Neural cell (in vitro differentiated cells): ENCODE data around the gene ASTN1. TPM values are rescaled to one million over a fixed set of nuclear protein-coding genes. Genes with fewer than 3 reads are reported as not detected.

ENCODE experiments used
- H2AFZ ChIP-seq: fragments of 200-600, 300-800 bp; sonication (generic), shearing (Covaris generic); 2 replicates; pipeline ENCODE4 v1.6.0; 2014; ENCODE audit warnings: low read depth, mild to moderate bottlenecking, antibody characterized with exemption, low read length, moderate library complexity
- H3F3A ChIP-seq: fragments of 200-600 bp; shearing (Covaris generic); 2 replicates; pipeline ENCODE4 v1.6.1; 2016; ENCODE audit warnings: mild to moderate bottlenecking, moderate library complexity, mixed read lengths, antibody characterized with exemption, low read length; ENCODE audit not compliant: insufficient read depth, poor library complexity, severe bottlenecking
- H3K27ac ChIP-seq: fragments of 200-600, 300-800 bp; sonication (generic), shearing (Covaris generic); 2 replicates; pipeline ENCODE4 v1.5.1; 2014; ENCODE audit warnings: mild to moderate bottlenecking, low read length, moderate library complexity
- H3K27me3 ChIP-seq: fragments of 300-800, 200-600 bp; sonication (generic), shearing (Covaris generic); 2 replicates; pipeline ENCODE4 v1.6.0; 2014; ENCODE audit warnings: mild to moderate bottlenecking, low read depth, low read length, moderate library complexity; ENCODE audit not compliant: insufficient read depth
- H3K36me3 ChIP-seq: fragments of 300-800, 200-600 bp; sonication (generic), shearing (Covaris generic); 2 replicates; pipeline ENCODE4 v1.5.1; 2014; ENCODE audit warnings: mild to moderate bottlenecking, antibody characterized with exemption, low read length, moderate library complexity; ENCODE audit not compliant: insufficient read depth
- H3K4me2 ChIP-seq: fragments of 300-800, 200-600 bp; sonication (generic), shearing (Covaris generic); 2 replicates; pipeline ENCODE4 v1.6.0; 2014; ENCODE audit warnings: mild to moderate bottlenecking, low read length
- H3K4me3 ChIP-seq: fragments of 300-800, 200-600 bp; sonication (generic), shearing (Covaris generic); 2 replicates; pipeline ENCODE4 v1.5.1; 2014; ENCODE audit warnings: mild to moderate bottlenecking, low read length, moderate library complexity
- H3K79me2 ChIP-seq: fragments of 200-600 bp; shearing (Covaris generic); replicated peaks from 2 replicates; pipeline ENCODE4 v1.6.0; 2014; ENCODE audit warnings: mild to moderate bottlenecking, low read length, moderate library complexity; ENCODE audit not compliant: insufficient read depth
- H3K9ac ChIP-seq: fragments of 300-800, 200-600 bp; sonication (generic), shearing (Covaris generic); 2 replicates; pipeline ENCODE4 v1.6.1; 2016; ENCODE audit warnings: mild to moderate bottlenecking, low read length, mixed read lengths
- H3K9me2 ChIP-seq: fragments of 200-600 bp; shearing (Covaris generic); 2 replicates; pipeline ENCODE4 v1.6.1; 2016; ENCODE audit warnings: mild to moderate bottlenecking, low read length, mixed read lengths; ENCODE audit not compliant: insufficient read depth
- H3K9me3 ChIP-seq: fragments of 200-600, 300-800 bp; sonication (generic), shearing (Covaris generic); 2 replicates; pipeline ENCODE4 v1.6.1; 2016; ENCODE audit warnings: mild to moderate bottlenecking, mixed run types, low read length, moderate library complexity, mixed read lengths
- H4K20me1 ChIP-seq: fragments of 200-600 bp; shearing (Covaris generic); 2 replicates; pipeline ENCODE4 v1.6.1; 2016; ENCODE audit warnings: mild to moderate bottlenecking, mixed run types; ENCODE audit not compliant: insufficient read depth
- EP300 ChIP-seq: fragments of 450-650 bp; conservative IDR thresholded peaks from 2 replicates; pipeline ENCODE4 v1.6.1; 2014; ENCODE audit warnings: antibody characterized with exemption, mild to moderate bottlenecking, moderate library complexity; ENCODE audit not compliant: poor library complexity, severe bottlenecking
- EZH2 ChIP-seq: fragments of 200-600, 300-800 bp; shearing (Covaris generic), sonication (generic); IDR thresholded peaks from 2 replicates; pipeline ENCODE4 v1.6.1; 2014; ENCODE audit warnings: antibody characterized with exemption, low read length, borderline replicate concordance, mild to moderate bottlenecking; ENCODE audit not compliant: insufficient read depth, poor library complexity, severe bottlenecking
- RAD21 ChIP-seq: fragments of 450-650 bp; conservative IDR thresholded peaks from 2 replicates; pipeline ENCODE4 v1.6.1; 2014; ENCODE audit warnings: antibody characterized with exemption, mild to moderate bottlenecking, moderate library complexity
- SMC3 ChIP-seq: fragments of 450-650 bp; conservative IDR thresholded peaks from 2 replicates; pipeline ENCODE4 v1.6.1; 2014; ENCODE audit warnings: antibody characterized with exemption, mild to moderate bottlenecking, moderate library complexity; ENCODE audit not compliant: poor library complexity
- TAF1 ChIP-seq: IDR thresholded peaks from 2 replicates; pipeline ENCODE4 v1.6.1; 2012; ENCODE audit warnings: low read depth
- polyA plus RNA-seq: library from polyadenylated mRNA; depleted of rRNA; stranded (reverse); fragments of >200 nt; gene quantifications from 2 replicates; pipeline ENCODE4 v1.2.3, GENCODE V29; 2014
- TF ChIP-seq, protein P1 (sequence below): fragments of 450-650 bp; IDR thresholded peaks from 2 replicates; pipeline ENCODE4 v1.5.1; 2014; ENCODE audit warnings: antibody characterized with exemption, mild to moderate bottlenecking, moderate library complexity; ENCODE audit not compliant: poor library complexity, severe bottlenecking
- TF ChIP-seq, protein P2 (sequence below): IDR thresholded peaks from 2 replicates; pipeline ENCODE4 v1.6.1; 2012; ENCODE audit warnings: borderline replicate concordance

Gene ASTN1
- polyA plus RNA-seq, 1 donor from 2014 or later: 33.4 TPM

DNA sequence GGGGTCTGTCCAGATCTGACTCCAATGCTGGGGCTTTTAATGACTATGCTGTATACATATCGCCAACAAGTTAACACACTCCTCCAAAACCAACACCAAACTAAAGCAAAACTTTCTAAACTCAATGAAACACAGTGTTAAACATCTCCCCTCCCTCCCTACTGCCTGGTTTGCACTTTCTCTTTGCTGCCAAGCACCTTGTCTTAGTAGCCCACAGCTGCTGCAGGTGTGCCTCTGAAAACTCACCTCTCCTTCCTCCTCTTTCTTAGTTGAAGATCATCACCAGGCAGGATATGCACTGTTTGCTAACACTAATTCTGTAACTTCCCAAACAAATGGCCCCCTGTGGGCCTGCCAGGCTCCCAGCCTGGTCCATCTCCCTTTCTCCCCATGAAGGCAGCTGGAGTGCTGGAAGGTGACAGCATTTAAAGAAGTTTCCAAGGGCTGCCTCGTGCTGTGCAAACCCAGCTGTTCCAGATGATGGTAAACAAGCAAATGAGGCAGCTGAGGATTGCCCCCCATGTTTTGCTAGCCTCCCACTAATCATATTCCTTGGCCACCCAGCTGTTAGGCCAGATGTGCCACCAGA lies 213.7 kb downstream of the ASTN1 start:
- Histone ChIP-seq H3K36me3 (peaks cover 11% of the 10 kb centered on the region), H3K79me2 (no peaks in the 10 kb centered on the region), H3K4me2 (no peak overlapping the region)

DNA sequence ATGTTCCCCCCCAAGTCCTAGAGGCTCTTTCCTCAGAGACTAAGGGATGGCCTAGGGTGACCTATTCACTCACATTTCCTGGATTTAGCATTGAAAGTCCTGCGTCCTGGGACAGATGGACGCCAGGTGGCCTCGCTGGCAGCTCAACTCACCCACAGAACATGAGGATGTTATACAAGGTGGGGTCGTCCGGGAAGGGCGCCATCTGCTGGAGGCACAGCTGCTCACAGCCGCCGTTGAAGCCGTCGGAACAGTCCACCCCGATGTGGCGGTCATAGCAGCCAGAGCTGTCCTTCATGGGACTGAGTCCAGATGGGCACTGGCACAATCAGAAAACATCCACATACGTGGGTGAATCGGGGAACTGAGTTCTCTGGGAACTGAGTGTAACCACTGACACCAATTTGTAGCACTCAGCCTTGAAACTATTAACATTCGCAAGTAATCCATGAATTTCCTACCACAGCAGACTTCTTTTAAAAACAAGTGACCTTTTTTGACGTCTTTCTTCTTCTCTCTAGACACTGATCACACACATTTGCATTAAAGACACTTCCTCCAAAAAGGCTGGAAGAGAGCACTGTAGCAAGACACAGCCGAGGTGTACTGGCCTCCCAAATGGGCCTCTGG lies 215.4 kb downstream of the ASTN1 start:
- Histone ChIP-seq H3K27me3 (no peaks in the 10 kb centered on the region), H3K27ac (no peak overlapping the region), H2AFZ (no peak overlapping the region), H3K79me2 (no peaks in the 10 kb centered on the region), H3K9me2 (no peaks in the 10 kb centered on the region), H3F3A (no peaks in the 10 kb centered on the region), H3K36me3 (peaks cover 17% of the 10 kb centered on the region), H3K9me3 (no peaks in the 10 kb centered on the region), H3K9ac (no peak overlapping the region), H3K4me2 (no peak overlapping the region), H3K4me3 (no peak overlapping the region), H4K20me1 (no peaks in the 10 kb centered on the region)
- no peak for TF ChIP-seq TAF1
- peak; percentile 47 for TF ChIP-seq SMC3
- TF ChIP-seq, protein P1, sequence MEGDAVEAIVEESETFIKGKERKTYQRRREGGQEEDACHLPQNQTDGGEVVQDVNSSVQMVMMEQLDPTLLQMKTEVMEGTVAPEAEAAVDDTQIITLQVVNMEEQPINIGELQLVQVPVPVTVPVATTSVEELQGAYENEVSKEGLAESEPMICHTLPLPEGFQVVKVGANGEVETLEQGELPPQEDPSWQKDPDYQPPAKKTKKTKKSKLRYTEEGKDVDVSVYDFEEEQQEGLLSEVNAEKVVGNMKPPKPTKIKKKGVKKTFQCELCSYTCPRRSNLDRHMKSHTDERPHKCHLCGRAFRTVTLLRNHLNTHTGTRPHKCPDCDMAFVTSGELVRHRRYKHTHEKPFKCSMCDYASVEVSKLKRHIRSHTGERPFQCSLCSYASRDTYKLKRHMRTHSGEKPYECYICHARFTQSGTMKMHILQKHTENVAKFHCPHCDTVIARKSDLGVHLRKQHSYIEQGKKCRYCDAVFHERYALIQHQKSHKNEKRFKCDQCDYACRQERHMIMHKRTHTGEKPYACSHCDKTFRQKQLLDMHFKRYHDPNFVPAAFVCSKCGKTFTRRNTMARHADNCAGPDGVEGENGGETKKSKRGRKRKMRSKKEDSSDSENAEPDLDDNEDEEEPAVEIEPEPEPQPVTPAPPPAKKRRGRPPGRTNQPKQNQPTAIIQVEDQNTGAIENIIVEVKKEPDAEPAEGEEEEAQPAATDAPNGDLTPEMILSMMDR: peak; percentile 51

More for the DNA sequence above, 213.7 kb downstream of the ASTN1 start:
- no peaks in the 10 kb centered on the region for H4K20me1 ChIP-seq
- TF ChIP-seq, protein P1: no peak
- TF ChIP-seq, protein P2, sequence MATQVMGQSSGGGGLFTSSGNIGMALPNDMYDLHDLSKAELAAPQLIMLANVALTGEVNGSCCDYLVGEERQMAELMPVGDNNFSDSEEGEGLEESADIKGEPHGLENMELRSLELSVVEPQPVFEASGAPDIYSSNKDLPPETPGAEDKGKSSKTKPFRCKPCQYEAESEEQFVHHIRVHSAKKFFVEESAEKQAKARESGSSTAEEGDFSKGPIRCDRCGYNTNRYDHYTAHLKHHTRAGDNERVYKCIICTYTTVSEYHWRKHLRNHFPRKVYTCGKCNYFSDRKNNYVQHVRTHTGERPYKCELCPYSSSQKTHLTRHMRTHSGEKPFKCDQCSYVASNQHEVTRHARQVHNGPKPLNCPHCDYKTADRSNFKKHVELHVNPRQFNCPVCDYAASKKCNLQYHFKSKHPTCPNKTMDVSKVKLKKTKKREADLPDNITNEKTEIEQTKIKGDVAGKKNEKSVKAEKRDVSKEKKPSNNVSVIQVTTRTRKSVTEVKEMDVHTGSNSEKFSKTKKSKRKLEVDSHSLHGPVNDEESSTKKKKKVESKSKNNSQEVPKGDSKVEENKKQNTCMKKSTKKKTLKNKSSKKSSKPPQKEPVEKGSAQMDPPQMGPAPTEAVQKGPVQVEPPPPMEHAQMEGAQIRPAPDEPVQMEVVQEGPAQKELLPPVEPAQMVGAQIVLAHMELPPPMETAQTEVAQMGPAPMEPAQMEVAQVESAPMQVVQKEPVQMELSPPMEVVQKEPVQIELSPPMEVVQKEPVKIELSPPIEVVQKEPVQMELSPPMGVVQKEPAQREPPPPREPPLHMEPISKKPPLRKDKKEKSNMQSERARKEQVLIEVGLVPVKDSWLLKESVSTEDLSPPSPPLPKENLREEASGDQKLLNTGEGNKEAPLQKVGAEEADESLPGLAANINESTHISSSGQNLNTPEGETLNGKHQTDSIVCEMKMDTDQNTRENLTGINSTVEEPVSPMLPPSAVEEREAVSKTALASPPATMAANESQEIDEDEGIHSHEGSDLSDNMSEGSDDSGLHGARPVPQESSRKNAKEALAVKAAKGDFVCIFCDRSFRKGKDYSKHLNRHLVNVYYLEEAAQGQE: no peak
- TF ChIP-seq RAD21: no peak
- no peak for TF ChIP-seq EZH2
- TF ChIP-seq EP300: no peak
- H3K9me2 ChIP-seq: no peaks in the 10 kb centered on the region
- H3K9me3 ChIP-seq: no peaks in the 10 kb centered on the region
- H3K27ac ChIP-seq: no peak overlapping the region
- no peaks in the 10 kb centered on the region for H3F3A ChIP-seq
- no peaks in the 10 kb centered on the region for H3K27me3 ChIP-seq
- H3K9ac ChIP-seq: no peak overlapping the region
- no peak overlapping the region for H2AFZ ChIP-seq
- no peak overlapping the region for H3K4me3 ChIP-seq
